Endothelial cell of umbilical vein (primary cell): ENCODE measurements around the gene POU3F1.

Experiments
- EZH2 ChIP-seq: IDR thresholded peaks from 2 replicates; pipeline ENCODE4 v1.6.1; 2012; ENCODE audit warnings: borderline replicate concordance, low read depth, mild to moderate bottlenecking, moderate library complexity, low read length, inconsistent platforms; ENCODE audit not compliant: severe bottlenecking
- POLR2A ChIP-seq: IDR thresholded peaks from 2 replicates; pipeline ENCODE4 v1.6.1; 2012; ENCODE audit warnings: low read depth, mild to moderate bottlenecking, control low read depth, low read length
- TF ChIP-seq, protein P1 (sequence below), 2 donors: IDR thresholded peaks; 1 replicate in 1 of 2; 2 replicates in 1 of 2; pipeline ENCODE4 v1.5.1; 2011; ENCODE audit warnings: low read length in 2 of 2, mild to moderate bottlenecking in 2 of 2, moderate library complexity in 2 of 2, control low read depth in 1 of 2, inconsistent platforms in 1 of 2, low read depth in 1 of 2; ENCODE audit not compliant: insufficient read depth in 1 of 2; ENCODE audit errors: extremely low read depth in 1 of 2

DNA sequence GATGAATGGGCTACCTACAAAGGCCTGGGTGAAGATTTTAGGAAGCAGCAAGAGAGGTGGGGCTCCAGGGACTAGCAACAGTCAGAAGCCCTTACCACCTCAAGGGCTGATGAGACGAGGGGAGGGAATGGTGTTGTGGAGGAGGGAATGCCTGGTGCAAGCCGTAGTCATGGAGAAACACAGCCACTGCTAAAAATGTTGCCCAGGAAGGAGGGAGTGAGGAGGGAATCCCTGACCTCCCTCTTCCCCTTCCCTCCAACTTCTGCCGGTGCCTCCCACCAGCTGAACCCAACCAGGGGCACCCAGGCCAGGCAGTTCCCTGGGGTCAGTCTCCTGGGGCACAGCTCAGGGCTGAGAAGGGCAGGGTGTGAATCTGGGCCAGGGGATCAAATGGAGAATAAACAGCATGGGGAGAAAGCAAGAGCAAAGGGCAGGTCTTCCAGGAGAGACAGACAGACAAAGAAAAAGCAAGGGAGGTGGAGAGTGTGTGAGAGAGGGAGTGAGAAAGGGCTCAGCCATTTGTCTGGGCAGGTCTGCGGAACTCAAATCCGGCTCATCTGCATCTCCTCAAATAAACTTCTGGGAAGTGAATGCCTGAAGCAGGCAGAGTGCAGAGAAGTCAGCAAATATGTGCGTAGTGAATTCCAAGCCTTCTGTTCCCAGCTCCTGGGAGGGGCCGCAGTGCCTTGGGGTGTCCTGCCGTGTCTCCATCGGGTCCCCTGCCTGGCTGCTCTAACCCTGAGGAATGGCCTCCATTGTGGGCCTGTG, 27.1 kb upstream of the POU3F1 start:
- TF ChIP-seq, protein P1, sequence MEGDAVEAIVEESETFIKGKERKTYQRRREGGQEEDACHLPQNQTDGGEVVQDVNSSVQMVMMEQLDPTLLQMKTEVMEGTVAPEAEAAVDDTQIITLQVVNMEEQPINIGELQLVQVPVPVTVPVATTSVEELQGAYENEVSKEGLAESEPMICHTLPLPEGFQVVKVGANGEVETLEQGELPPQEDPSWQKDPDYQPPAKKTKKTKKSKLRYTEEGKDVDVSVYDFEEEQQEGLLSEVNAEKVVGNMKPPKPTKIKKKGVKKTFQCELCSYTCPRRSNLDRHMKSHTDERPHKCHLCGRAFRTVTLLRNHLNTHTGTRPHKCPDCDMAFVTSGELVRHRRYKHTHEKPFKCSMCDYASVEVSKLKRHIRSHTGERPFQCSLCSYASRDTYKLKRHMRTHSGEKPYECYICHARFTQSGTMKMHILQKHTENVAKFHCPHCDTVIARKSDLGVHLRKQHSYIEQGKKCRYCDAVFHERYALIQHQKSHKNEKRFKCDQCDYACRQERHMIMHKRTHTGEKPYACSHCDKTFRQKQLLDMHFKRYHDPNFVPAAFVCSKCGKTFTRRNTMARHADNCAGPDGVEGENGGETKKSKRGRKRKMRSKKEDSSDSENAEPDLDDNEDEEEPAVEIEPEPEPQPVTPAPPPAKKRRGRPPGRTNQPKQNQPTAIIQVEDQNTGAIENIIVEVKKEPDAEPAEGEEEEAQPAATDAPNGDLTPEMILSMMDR (IDR thresholded peaks at IDR 0.05; ENCODE audit: extremely low read depth in 1 of 2, insufficient read depth in 1 of 2, low read depth in 1 of 2, low read length in 2 of 2): no peak
- TF ChIP-seq POLR2A (no peak), EZH2 (no peak)
